NCI-H226 (cell line): ENCODE results near the gene ASB1.

ENCODE experiments used
- DNase-seq: peaks from one replicate; pipeline ENCODE4 v3.0.0-alpha.2; 2015

The ASB1 gene

GRCh38 chr2:238446371-238446770 is 19.6 kb downstream of the ASB1 start:
- DNase-seq: no peak

- no peak for DNase-seq
Observed at GRCh38 chr2:238448031-238448955, 21.6 kb downstream of the ASB1 start.

DNA sequence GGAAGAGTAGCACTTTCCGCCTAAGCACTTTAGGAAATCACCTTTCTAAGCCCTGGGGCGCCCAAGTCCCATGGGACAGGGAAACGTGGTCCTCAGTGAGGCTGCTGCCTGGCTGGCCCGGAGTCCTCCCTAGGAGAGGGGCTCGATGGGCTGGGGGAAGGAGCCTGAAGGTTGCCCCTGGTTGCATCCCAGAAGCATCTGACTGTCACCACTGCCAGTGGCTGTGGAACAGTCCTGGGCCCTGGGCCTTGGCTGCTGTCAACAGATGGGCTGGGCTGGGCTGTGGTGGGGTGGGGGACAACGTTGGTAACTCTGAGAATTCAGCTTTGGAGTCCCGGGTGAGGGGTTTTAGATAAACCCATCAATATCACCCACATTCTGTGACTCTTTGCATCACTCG is 22.5 kb downstream of the ASB1 start:
- no peak for DNase-seq

DNA sequence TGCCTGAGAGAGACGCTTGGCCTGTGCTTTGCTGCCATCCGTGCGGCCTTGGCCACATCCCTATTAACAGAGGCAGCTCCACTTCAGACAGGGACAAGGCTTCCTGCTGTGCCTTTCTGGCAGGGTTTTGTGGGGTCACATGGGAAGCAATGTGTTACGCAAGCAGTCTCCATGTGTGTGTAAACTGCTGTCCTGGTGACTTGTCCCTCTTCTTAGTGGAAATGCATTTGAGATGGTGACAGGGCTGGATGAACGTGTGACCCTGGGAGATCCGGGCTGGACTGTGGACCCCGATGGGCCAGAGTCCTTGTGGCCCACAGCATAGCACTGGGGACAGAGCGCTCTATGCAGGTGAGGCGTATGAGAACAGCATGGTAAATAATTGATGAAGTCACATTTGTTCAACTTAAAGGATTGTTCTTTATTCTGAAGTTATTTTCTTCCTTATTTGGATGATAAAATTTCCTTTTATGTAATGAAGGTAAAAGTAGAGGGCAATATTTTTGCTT is 23.2 kb downstream of the ASB1 start:
- no peak for DNase-seq

DNA sequence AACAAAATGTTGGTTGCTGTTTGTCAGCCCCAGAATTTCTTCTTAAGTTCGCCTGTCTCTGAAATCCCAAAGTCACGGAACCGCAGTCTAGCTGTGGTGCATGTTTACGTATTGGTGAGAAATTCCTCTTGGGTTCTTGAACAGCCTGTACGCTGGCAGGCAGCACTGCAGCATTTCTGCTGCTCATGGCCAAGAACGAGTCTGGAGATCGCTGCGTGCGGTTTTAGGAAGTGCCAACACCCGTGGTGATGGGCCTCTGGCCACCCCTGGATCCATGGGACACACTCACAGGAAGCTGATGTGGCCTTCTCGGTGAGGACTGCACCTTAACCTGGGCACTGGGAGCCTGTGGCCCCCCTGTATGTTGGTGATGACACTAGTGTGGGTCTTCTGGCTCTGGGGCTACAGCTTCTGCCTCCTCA is 23.7 kb downstream of the ASB1 start:
- DNase-seq: no peak

GRCh38 chr2:238453842-238454241 is 27.1 kb downstream of the ASB1 start:
- no peak for DNase-seq

- DNase-seq: no peak
Observed at GRCh38 chr2:238456449-238456848, 29.7 kb downstream of the ASB1 start.

- no peak for DNase-seq
Observed at GRCh38 chr2:238456970-238457926, 30.5 kb downstream of the ASB1 start.

GRCh38 chr2:238457927-238458324 is 31.2 kb downstream of the ASB1 start:
- no peak for DNase-seq

GRCh38 chr2:238458651-238459050 is 31.9 kb downstream of the ASB1 start:
- no peak for DNase-seq

DNA sequence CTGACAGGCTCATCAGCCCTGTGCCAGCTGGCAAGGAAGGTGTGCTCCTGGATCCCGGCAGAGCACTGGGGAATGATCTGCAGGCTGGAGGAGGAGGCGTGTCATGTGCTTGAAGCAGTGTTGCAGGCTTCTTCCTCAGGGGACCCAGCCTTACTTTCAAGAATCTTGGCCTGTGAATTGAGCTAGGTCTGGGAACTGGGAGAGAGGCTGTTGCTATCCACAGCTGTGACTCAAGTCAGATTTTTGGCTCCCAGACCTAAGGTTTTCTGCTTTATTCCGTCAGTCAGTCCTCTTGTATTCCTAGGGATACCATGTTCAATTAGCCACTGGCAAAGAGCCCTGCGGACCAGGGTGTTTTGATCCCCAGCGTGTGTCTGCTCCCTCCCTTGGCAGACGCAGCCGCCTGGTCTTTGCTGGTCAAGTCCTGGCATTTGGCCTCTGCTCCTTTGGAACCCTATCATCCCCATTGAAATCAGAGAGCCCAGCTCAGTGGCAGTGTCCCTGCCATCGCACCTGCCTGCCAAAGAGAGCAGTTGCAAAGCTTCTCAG is 32.4 kb downstream of the ASB1 start:
- DNase-seq: no peak

GRCh38 chr2:238461051-238461450 is 34.3 kb downstream of the ASB1 start:
- DNase-seq: no peak

- no peak for DNase-seq
Observed at GRCh38 chr2:238461491-238461890, 34.8 kb downstream of the ASB1 start.

DNA sequence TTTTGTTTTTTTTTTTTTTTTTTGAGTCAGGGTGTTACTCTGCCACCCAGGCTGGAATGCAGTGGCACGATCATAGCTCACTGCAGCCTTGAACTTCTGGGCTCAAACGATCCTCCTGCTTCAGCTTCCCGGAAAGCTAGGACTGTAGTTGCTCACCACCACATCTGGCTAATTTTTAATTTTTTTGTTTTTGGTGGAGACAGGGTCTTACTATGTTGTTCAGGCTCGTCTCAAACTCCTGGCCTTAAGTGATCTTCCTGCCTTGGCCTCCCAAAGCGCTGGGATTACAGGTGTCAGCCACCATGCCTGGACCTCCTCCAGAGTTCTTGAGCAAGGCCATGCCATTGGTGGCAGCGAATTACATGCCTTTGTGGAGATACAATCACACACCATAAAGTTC is 35.2 kb downstream of the ASB1 start:
- no peak for DNase-seq

GRCh38 chr2:238462782-238463396 is 36.2 kb downstream of the ASB1 start:
- peak; percentile 37 for DNase-seq

DNA sequence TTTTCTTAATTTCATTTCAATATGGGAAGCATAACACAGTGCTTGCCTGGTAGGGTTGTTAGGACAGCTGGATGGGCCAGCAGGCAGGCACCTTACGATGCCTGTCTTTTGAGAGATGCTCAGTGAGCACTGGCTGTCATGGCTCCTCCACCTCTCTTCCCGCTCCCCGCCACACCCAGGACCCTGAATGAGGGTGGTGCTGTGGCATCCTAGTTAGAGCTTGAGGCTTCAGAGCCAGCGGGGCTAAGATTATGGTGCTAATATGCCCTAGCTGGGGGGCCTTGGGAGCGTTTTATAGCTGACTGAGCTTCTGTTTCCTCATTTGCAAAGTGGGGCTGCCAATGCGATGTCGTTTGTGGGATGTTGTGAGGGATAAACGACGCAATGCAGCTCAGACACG is 37.7 kb downstream of the ASB1 start:
- no peak for DNase-seq

DNA sequence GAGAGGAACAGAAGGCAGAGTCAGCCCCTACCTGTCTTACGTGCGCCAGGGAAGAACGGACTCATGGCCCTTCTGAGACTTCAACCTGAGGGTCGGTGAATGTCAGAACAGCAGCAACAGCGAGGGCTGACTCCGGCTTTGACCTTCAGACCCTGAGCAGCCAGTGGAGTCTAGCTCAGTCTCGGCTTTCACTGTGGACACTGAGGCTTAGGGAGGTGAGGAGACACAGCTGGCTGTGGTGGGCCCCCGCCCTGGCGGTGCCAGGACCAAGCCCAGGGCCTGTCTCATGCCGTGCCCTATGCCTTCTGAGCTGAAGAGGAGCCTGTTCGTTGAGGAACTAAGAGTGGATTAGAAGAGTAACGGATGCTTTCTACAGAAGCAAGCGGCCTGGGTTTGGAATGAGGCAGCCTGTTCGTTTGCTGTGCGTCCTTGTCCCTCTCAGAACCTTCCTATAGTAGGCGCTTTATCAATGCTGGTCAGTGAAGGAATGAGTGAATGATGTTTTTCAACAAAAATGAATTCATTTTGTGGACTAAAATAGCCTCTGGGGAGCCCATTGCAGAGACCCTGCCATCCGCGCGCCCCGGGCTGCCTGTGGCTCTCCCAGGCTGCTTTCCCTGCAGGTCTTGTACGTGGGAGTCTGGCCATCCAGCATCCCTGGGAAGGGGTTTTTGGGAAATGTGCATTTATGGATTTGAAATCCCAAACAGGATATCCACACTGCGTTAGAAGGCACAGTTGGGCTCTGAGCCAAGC is 38.9 kb downstream of the ASB1 start:
- no peak for DNase-seq

- DNase-seq: no peak
Observed at GRCh38 chr2:238466243-238466756, 39.6 kb downstream of the ASB1 start.

DNA sequence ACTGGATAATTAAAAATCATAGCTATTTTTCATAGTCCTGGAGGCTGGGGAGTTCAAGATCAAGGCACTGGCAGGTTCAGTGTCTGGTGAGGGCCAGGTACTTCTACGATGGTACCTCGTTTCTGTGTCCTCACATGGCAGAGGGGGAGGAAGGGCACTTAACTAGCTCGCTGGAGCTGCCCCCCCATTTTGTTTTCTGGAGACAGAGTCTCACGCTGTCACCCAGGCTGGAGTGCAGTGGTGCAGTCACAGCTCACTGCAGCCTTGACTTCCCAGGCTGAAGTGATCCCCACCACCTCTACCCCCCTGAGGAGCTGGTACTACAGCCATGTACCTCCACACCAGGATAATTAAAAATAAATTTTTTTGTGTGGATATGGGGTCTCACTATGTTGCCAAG is 40.3 kb downstream of the ASB1 start:
- no peak for DNase-seq

DNA sequence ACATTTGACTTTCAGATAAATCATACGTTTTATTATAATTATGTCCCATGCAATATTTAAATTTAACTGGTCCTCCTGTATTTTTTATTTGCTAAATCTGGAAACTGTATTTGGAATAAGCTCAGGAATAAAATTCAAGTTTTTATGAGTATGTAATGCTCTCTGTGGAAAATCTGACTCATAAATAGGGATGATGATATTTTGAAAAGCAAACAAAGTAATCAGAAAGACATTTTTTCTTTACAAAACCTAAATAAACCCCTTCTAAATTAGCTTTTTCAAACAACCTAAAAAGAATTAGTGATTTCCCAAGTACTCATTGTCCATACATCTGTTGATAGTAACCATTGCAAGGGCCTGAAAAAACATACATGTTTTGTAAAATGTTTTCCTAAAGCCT is 41.1 kb downstream of the ASB1 start:
- no peak for DNase-seq

- DNase-seq: no peak
Observed at GRCh38 chr2:238469155-238469554, 42.4 kb downstream of the ASB1 start.

- DNase-seq: no peak
Observed at GRCh38 chr2:238473014-238473413, 46.3 kb downstream of the ASB1 start.
